Activated CD8-positive, alpha-beta T cell treated with anti-CD3 and anti-CD28 coated beads for 36 hours (primary cell): ENCODE data around the gene ST6GALNAC3. TPM values are rescaled to one million over a fixed set of nuclear protein-coding genes. Genes with fewer than 3 reads are reported as not detected.

Experiments
- ATAC-seq: fragments of 200-7000 bp; cut with Tn5 transposase; one replicate; pipeline ENCODE4 v1.10.0; 2021; ENCODE audit warnings: mild to moderate bottlenecking, moderate library complexity
- CTCF ChIA-PET: fragments of 350-600 bp; sonication (Branson Sonifier 250); formaldehyde crosslinking; loops from one replicate; lab custom pipeline; 2021; ENCODE audit warnings: antibody characterized with exemption; lab: Charles Lee
- POLR2A ChIA-PET: fragments of 350-600 bp; sonication (Branson Sonifier 250); formaldehyde crosslinking; loops from one replicate; lab custom pipeline; 2021; ENCODE audit warnings: antibody characterized with exemption; lab: Charles Lee
- DNase-seq: peaks from one replicate; pipeline ENCODE4 v3.0.0-alpha.2; 2020
- H3K27ac Mint-ChIP-seq: one replicate; pipeline ENCODE4 v1.8.0; 2021; ENCODE audit warnings: mild to moderate bottlenecking, mixed read lengths
- H3K27me3 Mint-ChIP-seq: one replicate; pipeline ENCODE4 v1.8.0; 2021; ENCODE audit warnings: mixed read lengths
- H3K36me3 Mint-ChIP-seq: one replicate; pipeline ENCODE4 v1.8.0; 2021; ENCODE audit warnings: low read depth, mixed read lengths
- H3K4me1 Mint-ChIP-seq: one replicate; pipeline ENCODE4 v1.8.0; 2021; ENCODE audit warnings: low read depth, mixed read lengths
- H3K4me3 Mint-ChIP-seq: one replicate; pipeline ENCODE4 v1.8.0; 2021; ENCODE audit warnings: mild to moderate bottlenecking, moderate library complexity, mixed read lengths
- H3K9me3 Mint-ChIP-seq: one replicate; pipeline ENCODE4 v1.8.0; 2021; ENCODE audit warnings: mixed read lengths
- CTCF ChIP-seq: fragments of 200-600 bp; IDR thresholded peaks from one replicate; pipeline ENCODE4 v1.8.0; 2022; ENCODE audit warnings: antibody characterized with exemption, mild to moderate bottlenecking
- intact Hi-C: fragments of 100-400 bp; cut with micrococcal nuclease; formaldehyde crosslinking; loops from one replicate; pipeline ENCODE4 v1.10.0; 2022
- total RNA-seq, 2 experiments: library from RNA; stranded (reverse); gene quantifications; one replicate each; pipeline ENCODE4 v1.2.3, GENCODE V29; 2021

The ST6GALNAC3 gene
- total RNA-seq, 2 experiments from 2014 or later = 2.7 to 2.9 TPM

DNA sequence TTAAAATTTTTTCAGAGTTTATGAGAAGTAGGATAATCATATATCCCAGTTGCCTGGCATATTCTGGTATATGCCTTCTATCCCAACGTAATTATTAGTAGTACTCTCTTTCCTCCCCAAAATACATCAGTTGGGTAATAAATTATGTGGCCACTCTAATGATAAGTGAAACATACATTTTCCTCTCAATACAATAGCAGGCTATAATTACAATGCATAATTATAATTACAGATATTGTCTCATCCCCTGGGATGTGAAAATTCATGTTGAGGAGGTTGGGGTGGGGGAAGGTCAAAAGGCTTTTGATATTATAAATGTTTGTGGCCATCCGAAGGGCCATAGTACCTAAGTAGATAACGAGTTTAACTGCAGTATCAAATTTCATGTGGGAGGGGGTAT, 277.1 kb downstream of the ST6GALNAC3 start:
- Mint-ChIP-seq H3K36me3 (no peaks in the 10 kb centered on the region), H3K4me1 (no peaks in the 10 kb centered on the region), H3K27me3 (no peaks in the 10 kb centered on the region), H3K4me3 (no peak overlapping the region), H3K27ac (no peak overlapping the region), H3K9me3 (no peaks in the 10 kb centered on the region)
- intact Hi-C loops = no loop called here
- DNase-seq (no peak), ATAC-seq (no peak)
- ChIA-PET CTCF (interaction anchor here (1.3 kb wide), 1 partner anchor 13 kb away, joined by 3 read pairs; no protein-coding TSS in a partner anchor), POLR2A (no interaction called here)
- no peak for TF ChIP-seq CTCF

- Mint-ChIP-seq H3K4me3 (no peak overlapping the region), H3K9me3 (no peaks in the 10 kb centered on the region), H3K27ac (no peak overlapping the region), H3K27me3 (no peaks in the 10 kb centered on the region), H3K4me1 (no peaks in the 10 kb centered on the region), H3K36me3 (no peaks in the 10 kb centered on the region)
- ChIA-PET CTCF (no interaction called here), POLR2A (no interaction called here)
- no peak for TF ChIP-seq CTCF
- no peak for DNase-seq
- intact Hi-C loops = no loop called here
- no peak for ATAC-seq
Observed at GRCh38 chr1:76352741-76353435, 278.3 kb downstream of the ST6GALNAC3 start.

DNA sequence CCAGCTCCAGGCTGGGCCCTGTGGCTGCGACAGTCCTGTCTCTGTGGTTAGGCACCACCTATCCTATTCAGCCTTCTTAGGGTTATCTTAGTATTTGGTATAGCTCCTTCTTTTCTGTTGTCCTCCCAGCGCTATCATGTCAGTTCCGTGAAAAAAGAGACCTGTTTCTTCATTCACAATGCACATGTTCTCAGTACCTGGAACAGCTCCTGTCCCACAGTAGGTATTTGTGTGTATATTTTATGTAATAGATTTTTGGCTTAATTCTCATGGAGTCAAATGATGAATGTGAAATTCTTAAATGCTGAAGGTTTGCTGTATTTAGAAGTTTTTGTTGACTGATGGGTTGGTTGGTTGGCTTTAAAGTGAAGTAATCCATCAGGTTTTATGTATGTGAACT, 279.7 kb downstream of the ST6GALNAC3 start:
- ATAC-seq (no peak), DNase-seq (no peak)
- no peaks in the 10 kb centered on the region for H3K9me3 Mint-ChIP-seq
- no peaks in the 10 kb centered on the region for H3K4me1 Mint-ChIP-seq
- POLR2A ChIA-PET = interaction anchor here (0.6 kb wide), 1 partner anchor 47 kb away, joined by 4 read pairs; no protein-coding TSS in a partner anchor
- CTCF ChIA-PET = interaction anchor here (0.6 to 1.0 kb wide), 2 partner anchors 8 to 10 kb away, joined by 3 read pairs; no protein-coding TSS in a partner anchor
- H3K36me3 Mint-ChIP-seq = no peaks in the 10 kb centered on the region
- no peaks in the 10 kb centered on the region for H3K27me3 Mint-ChIP-seq
- H3K4me3 Mint-ChIP-seq = no peak overlapping the region
- H3K27ac Mint-ChIP-seq = no peak overlapping the region
- no peak for TF ChIP-seq CTCF
- intact Hi-C loops = no loop called here

DNA sequence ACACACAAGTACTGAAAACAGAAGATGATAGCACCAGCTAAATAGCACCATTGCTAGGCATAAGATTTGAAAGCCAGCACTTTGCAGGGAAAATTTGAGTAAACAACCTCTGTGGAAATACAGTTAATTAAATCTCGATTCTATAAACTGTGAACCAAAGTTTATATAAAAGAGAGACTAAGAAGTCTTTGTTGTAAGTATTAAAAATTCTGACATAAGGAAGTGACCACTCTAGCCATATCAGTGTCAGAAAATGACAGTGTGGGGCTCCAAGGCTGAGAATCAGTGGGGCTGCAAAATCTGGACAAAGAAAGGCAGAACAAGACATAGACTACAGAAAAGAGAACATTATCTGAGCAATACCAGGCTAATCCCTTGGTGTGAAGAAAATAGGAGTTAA, 292.2 kb downstream of the ST6GALNAC3 start:
- no peak overlapping the region for H3K4me3 Mint-ChIP-seq

More for the DNA sequence above, 292.2 kb downstream of the ST6GALNAC3 start:
- Mint-ChIP-seq H3K4me1 (no peaks in the 10 kb centered on the region), H3K27me3 (peaks cover 1% of the 10 kb centered on the region), H3K36me3 (no peaks in the 10 kb centered on the region), H3K9me3 (no peaks in the 10 kb centered on the region), H3K27ac (no peak overlapping the region)
- no peak for TF ChIP-seq CTCF
- intact Hi-C loops = no loop called here
- no peak for DNase-seq
- ATAC-seq = no peak
- ChIA-PET CTCF (no interaction called here), POLR2A (no interaction called here)
